SIG-M5 treated with dmso at 0.1 percent for 504 hours (cell line): ENCODE data around the gene MICAL3.
"Not testable (repeated sequence)": the region's sequence is repeated elsewhere in the genome, so short reads cannot be mapped to it uniquely, and the experiment has no call there.

Experiments used
- DNase-seq: peaks from one replicate; lab custom pipeline; 2025; ENCODE audit not compliant: unreplicated experiment; lab: John Stamatoyannopoulos, UW

MICAL3 gene

GRCh38 chr22:18060646-18061620, 36.6 kb upstream of the MICAL3 start:
- no peak for DNase-seq

GRCh38 chr22:18059991-18060390, 35.6 kb upstream of the MICAL3 start:
- no peak for DNase-seq

- DNase-seq, result no peak
These were observed 35.1 kb upstream of the MICAL3 start for GRCh38 chr22:18059473-18059872.

GRCh38 chr22:18059094-18059417, 34.7 kb upstream of the MICAL3 start:
- DNase-seq, result no peak

GRCh38 chr22:18058371-18059093, 34.2 kb upstream of the MICAL3 start:
- DNase-seq, result no peak

- DNase-seq, result peak; percentile 60
These were observed 33.3 kb upstream of the MICAL3 start for GRCh38 chr22:18057568-18058209.

- DNase-seq, result no peak
These were observed 32.6 kb upstream of the MICAL3 start for GRCh38 chr22:18056807-18057474.

- peak; percentile 16 for DNase-seq
These were observed 31.9 kb upstream of the MICAL3 start for GRCh38 chr22:18056161-18056666.

- no peak for DNase-seq
These were observed 31.3 kb upstream of the MICAL3 start for GRCh38 chr22:18055619-18056160.

- DNase-seq, result not testable (repeated sequence)
These were observed 29.0 kb upstream of the MICAL3 start for GRCh38 chr22:18053216-18053946.

- not testable (repeated sequence) for DNase-seq
These were observed 26.8 kb upstream of the MICAL3 start for GRCh38 chr22:18051113-18051512.

GRCh38 chr22:18050065-18050464, 25.7 kb upstream of the MICAL3 start:
- no peak for DNase-seq

GRCh38 chr22:18048441-18048898, 24.1 kb upstream of the MICAL3 start:
- no peak for DNase-seq

GRCh38 chr22:18048041-18048440, 23.7 kb upstream of the MICAL3 start:
- no peak for DNase-seq

GRCh38 chr22:18045794-18046193, 21.4 kb upstream of the MICAL3 start:
- DNase-seq, result no peak

GRCh38 chr22:18044548-18045271, 20.3 kb upstream of the MICAL3 start:
- no peak for DNase-seq

GRCh38 chr22:18042685-18043084, 18.3 kb upstream of the MICAL3 start:
- DNase-seq, result peak; percentile 15

GRCh38 chr22:18040898-18041297, 16.5 kb upstream of the MICAL3 start:
- not testable (repeated sequence) for DNase-seq

- DNase-seq, result no peak
These were observed 11.4 kb upstream of the MICAL3 start for GRCh38 chr22:18035751-18036150.
